Measurements from ENCODE around the gene ARPC1A. TPM values are rescaled to one million over a fixed set of nuclear protein-coding genes. Genes with fewer than 3 reads are reported as not detected.

ARPC1A gene
- total RNA-seq, 1 donor, result 132 TPM

DNA sequence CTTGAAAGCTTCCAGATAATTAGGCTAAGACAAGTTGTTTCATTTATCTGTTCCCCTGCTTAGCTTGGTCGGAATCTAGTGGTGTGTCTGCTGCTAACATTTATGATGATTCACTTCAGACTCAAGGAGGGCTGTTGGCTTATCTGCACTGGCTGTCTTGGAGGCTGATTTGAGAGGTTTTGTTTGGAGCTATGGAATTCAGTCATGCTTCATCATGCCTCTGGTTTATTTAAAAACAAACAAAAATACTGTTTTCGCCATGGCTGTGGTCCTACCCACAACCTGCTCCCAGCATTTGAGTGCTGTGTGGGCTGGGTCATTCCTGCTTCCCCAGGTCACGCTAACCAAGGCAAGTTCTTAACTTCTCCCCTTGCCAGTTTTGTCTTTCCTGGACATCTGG, 37.1 kb downstream of the ARPC1A start:
- no peaks in the 10 kb centered on the region for H3K27me3 ChIP-seq (ENCODE audit: insufficient read depth, low read length)
- H3K4me1 ChIP-seq (ENCODE audit: insufficient read depth, low read length), result peaks cover 6% of the 10 kb centered on the region
- H3K4me2 ChIP-seq (ENCODE audit: insufficient read depth, low read length), result no peak overlapping the region
- H3K9me3 ChIP-seq (ENCODE audit: low read depth, low read length), result no peaks in the 10 kb centered on the region
- no peak overlapping the region for H2AFZ ChIP-seq (ENCODE audit: low read length)
- DNase-seq (ENCODE audit: insufficient read length, low spot score, missing footprints), result peak; percentile 90
- no peak overlapping the region for H3K4me3 ChIP-seq (ENCODE audit: insufficient read depth, low read length)
- H3K36me3 ChIP-seq (ENCODE audit: insufficient read depth, low read length), result peaks cover 81% of the 10 kb centered on the region
- peaks cover 14% of the 10 kb centered on the region for H4K20me1 ChIP-seq (ENCODE audit: insufficient read depth, low read length)
- H3K79me2 ChIP-seq (ENCODE audit: insufficient read depth, low read length), result no peaks in the 10 kb centered on the region
- TF ChIP-seq, protein P1, sequence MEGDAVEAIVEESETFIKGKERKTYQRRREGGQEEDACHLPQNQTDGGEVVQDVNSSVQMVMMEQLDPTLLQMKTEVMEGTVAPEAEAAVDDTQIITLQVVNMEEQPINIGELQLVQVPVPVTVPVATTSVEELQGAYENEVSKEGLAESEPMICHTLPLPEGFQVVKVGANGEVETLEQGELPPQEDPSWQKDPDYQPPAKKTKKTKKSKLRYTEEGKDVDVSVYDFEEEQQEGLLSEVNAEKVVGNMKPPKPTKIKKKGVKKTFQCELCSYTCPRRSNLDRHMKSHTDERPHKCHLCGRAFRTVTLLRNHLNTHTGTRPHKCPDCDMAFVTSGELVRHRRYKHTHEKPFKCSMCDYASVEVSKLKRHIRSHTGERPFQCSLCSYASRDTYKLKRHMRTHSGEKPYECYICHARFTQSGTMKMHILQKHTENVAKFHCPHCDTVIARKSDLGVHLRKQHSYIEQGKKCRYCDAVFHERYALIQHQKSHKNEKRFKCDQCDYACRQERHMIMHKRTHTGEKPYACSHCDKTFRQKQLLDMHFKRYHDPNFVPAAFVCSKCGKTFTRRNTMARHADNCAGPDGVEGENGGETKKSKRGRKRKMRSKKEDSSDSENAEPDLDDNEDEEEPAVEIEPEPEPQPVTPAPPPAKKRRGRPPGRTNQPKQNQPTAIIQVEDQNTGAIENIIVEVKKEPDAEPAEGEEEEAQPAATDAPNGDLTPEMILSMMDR (IDR thresholded peaks at IDR 0.05; ENCODE audit: extremely low read depth, low read depth, low read length), result no peak
- peak overlapping the region; percentile 53 for H3K27ac ChIP-seq (ENCODE audit: low read depth, low read length)

GRCh38 chr7:99363286-99363685, 37.6 kb downstream of the ARPC1A start:
- DNase-seq (ENCODE audit: insufficient read length, low spot score, missing footprints), result no peak
- peaks cover 12% of the 10 kb centered on the region for H4K20me1 ChIP-seq (ENCODE audit: insufficient read depth, low read length)
- no peak overlapping the region for H3K4me3 ChIP-seq (ENCODE audit: insufficient read depth, low read length)
- no peak overlapping the region for H3K4me2 ChIP-seq (ENCODE audit: insufficient read depth, low read length)
- H2AFZ ChIP-seq (ENCODE audit: low read length), result no peak overlapping the region
- TF ChIP-seq, protein P1 (IDR thresholded peaks at IDR 0.05; ENCODE audit: extremely low read depth, low read depth, low read length), result no peak
- no peaks in the 10 kb centered on the region for H3K9me3 ChIP-seq (ENCODE audit: low read depth, low read length)
- peak overlapping the region; percentile 53 for H3K27ac ChIP-seq (ENCODE audit: low read depth, low read length)
- H3K27me3 ChIP-seq (ENCODE audit: insufficient read depth, low read length), result no peaks in the 10 kb centered on the region
- H3K4me1 ChIP-seq (ENCODE audit: insufficient read depth, low read length), result peaks cover 6% of the 10 kb centered on the region
- H3K79me2 ChIP-seq (ENCODE audit: insufficient read depth, low read length), result no peaks in the 10 kb centered on the region
- H3K36me3 ChIP-seq (ENCODE audit: insufficient read depth, low read length), result peaks cover 77% of the 10 kb centered on the region

DNA sequence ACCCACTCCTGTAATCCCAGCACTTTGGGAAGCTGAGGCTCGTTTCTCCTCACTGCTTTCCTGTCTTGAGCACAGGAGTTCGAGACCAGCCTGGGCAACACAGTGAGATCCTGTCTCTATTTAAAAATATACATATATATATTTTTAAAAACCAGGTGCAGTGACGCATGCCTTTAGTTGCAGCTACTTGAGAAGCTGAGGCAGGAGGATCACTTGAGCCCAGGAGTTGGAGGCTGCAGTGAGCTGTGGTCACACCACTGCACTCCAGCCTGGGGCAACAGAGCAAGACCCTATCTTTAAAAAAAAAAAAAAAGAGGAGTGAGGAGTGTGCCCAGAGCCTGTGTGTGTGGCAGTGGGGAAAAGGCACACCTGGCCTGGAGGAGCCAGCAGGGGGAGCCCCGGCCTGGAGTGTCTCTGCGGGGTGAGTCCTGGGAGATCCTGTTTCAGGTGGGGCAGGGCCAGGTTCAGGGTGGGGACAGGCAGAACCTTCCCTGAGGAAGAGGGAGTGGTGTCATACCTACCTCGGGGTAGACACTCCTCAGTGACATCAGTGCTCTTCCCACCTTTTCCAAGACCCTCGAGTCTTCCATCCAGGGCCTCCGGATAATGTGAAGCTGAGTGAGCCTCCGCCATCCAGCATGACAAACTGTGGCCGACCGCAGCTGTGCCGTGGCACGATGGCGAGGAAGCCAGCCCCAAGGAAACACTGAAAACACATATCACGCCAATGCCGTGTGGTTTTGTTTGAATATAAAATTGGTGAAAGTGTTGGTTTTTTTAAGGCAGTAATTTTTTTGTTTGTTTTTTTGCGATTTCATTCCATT, 39.8 kb downstream of the ARPC1A start:
- H3K4me1 ChIP-seq (ENCODE audit: insufficient read depth, low read length), result peaks cover 10% of the 10 kb centered on the region
- TF ChIP-seq, protein P1 (IDR thresholded peaks at IDR 0.05; ENCODE audit: extremely low read depth, low read depth, low read length), result peak; percentile 40
- H3K9me3 ChIP-seq (ENCODE audit: low read depth, low read length), result no peaks in the 10 kb centered on the region
- peaks cover 12% of the 10 kb centered on the region for H4K20me1 ChIP-seq (ENCODE audit: insufficient read depth, low read length)
- no peak overlapping the region for H3K27ac ChIP-seq (ENCODE audit: low read depth, low read length)
- H3K4me2 ChIP-seq (ENCODE audit: insufficient read depth, low read length), result no peak overlapping the region
- H3K27me3 ChIP-seq (ENCODE audit: insufficient read depth, low read length), result no peaks in the 10 kb centered on the region
- no peak overlapping the region for H3K4me3 ChIP-seq (ENCODE audit: insufficient read depth, low read length)
- DNase-seq (ENCODE audit: insufficient read length, low spot score, missing footprints), result no peak
- H3K36me3 ChIP-seq (ENCODE audit: insufficient read depth, low read length), result peaks cover 60% of the 10 kb centered on the region
- H2AFZ ChIP-seq (ENCODE audit: low read length), result no peak overlapping the region
- H3K79me2 ChIP-seq (ENCODE audit: insufficient read depth, low read length), result no peaks in the 10 kb centered on the region

- Histone ChIP-seq H3K27ac (ENCODE audit: low read depth, low read length) (no peak overlapping the region), H3K4me1 (ENCODE audit: insufficient read depth, low read length) (peaks cover 10% of the 10 kb centered on the region), H3K9me3 (ENCODE audit: low read depth, low read length) (no peaks in the 10 kb centered on the region), H3K27me3 (ENCODE audit: insufficient read depth, low read length) (no peaks in the 10 kb centered on the region), H3K36me3 (ENCODE audit: insufficient read depth, low read length) (peaks cover 48% of the 10 kb centered on the region), H3K79me2 (ENCODE audit: insufficient read depth, low read length) (no peaks in the 10 kb centered on the region), H2AFZ (ENCODE audit: low read length) (no peak overlapping the region), H4K20me1 (ENCODE audit: insufficient read depth, low read length) (peaks cover 12% of the 10 kb centered on the region), H3K4me2 (ENCODE audit: insufficient read depth, low read length) (no peak overlapping the region), H3K4me3 (ENCODE audit: insufficient read depth, low read length) (no peak overlapping the region)
- DNase-seq (ENCODE audit: insufficient read length, low spot score, missing footprints), result no peak
- TF ChIP-seq, protein P1 (IDR thresholded peaks at IDR 0.05; ENCODE audit: extremely low read depth, low read depth, low read length), result no peak
Measured at GRCh38 chr7:99366646-99367045, 40.9 kb downstream of the ARPC1A start.
